A549 (cell line): ENCODE results near the gene AWAT2.

ENCODE experiments used
- FOSL2 ChIP-seq, 2 experiments: fragments of 450-650 bp in 1 of 2; fragments of >200 bp in 1 of 2; sonication (Bioruptor Twin) in 1 of 2; formaldehyde crosslinking; IDR thresholded peaks; 2 replicates each; pipeline versions ENCODE4 v1.5.0 to v1.6.1; 2016 to 2020; ENCODE audit warnings: mild to moderate bottlenecking in 1 of 2, moderate library complexity in 1 of 2
- JUNB ChIP-seq: fragments of >200 bp; sonication (Bioruptor Twin); formaldehyde crosslinking; IDR thresholded peaks from 2 replicates; pipeline ENCODE4 v1.6.1; 2016
- RFX5 ChIP-seq: fragments of 450-650 bp; IDR thresholded peaks from 2 replicates; pipeline ENCODE4 v1.7.1; 2014; ENCODE audit warnings: antibody characterized with exemption, mild to moderate bottlenecking, moderate library complexity
- TF ChIP-seq, protein P1 (sequence below): fragments of >200 bp; sonication (Bioruptor Twin); formaldehyde crosslinking; IDR thresholded peaks from 3 replicates; pipeline ENCODE4 v1.5.1; 2016

DNA sequence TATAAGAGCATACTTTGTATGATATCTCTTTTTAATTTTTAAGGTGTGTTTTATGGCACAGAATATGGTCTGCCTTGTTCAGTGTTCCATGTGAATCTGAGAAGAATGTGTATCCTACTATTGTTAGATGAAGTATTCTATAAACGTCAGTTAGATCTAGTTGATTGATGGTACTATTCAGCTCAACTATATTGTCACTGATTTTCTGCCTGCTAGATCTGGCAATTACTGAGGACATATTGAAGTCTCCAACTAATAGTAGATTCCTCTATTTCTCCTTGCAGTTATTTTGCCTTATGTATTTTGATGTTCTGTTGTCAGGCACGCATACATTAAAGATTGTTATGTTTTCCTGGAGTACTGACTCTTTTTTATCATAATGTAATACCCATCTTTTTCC lies 39.8 kb downstream of the AWAT2 start:
- TF ChIP-seq, protein P1, sequence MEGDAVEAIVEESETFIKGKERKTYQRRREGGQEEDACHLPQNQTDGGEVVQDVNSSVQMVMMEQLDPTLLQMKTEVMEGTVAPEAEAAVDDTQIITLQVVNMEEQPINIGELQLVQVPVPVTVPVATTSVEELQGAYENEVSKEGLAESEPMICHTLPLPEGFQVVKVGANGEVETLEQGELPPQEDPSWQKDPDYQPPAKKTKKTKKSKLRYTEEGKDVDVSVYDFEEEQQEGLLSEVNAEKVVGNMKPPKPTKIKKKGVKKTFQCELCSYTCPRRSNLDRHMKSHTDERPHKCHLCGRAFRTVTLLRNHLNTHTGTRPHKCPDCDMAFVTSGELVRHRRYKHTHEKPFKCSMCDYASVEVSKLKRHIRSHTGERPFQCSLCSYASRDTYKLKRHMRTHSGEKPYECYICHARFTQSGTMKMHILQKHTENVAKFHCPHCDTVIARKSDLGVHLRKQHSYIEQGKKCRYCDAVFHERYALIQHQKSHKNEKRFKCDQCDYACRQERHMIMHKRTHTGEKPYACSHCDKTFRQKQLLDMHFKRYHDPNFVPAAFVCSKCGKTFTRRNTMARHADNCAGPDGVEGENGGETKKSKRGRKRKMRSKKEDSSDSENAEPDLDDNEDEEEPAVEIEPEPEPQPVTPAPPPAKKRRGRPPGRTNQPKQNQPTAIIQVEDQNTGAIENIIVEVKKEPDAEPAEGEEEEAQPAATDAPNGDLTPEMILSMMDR = no peak
- TF ChIP-seq RFX5 (no peak), JUNB (no peak), FOSL2 (IDR thresholded peaks at IDR 0.05) (no peak), FOSL2 (CRISPR knock-in tag; IDR thresholded peaks at IDR 0.05) (no peak)
